ENCODE measurements around the gene SCARF2. TPM values are rescaled to one million over a fixed set of nuclear protein-coding genes. Genes with fewer than 3 reads are reported as not detected.

The SCARF2 gene
- total RNA-seq, 4 donors from 2014 or later = 2.8 to 11.3 (median 5.8) TPM

- Histone ChIP-seq H3K27ac (no peak overlapping the region), H3K9me3 (no peaks in the 10 kb centered on the region)
- no peak for DNase-seq (ENCODE audit: low spot score in 2 of 2)
These were observed 11.9 kb downstream of the SCARF2 start for GRCh38 chr22:20425566-20426258.

DNA sequence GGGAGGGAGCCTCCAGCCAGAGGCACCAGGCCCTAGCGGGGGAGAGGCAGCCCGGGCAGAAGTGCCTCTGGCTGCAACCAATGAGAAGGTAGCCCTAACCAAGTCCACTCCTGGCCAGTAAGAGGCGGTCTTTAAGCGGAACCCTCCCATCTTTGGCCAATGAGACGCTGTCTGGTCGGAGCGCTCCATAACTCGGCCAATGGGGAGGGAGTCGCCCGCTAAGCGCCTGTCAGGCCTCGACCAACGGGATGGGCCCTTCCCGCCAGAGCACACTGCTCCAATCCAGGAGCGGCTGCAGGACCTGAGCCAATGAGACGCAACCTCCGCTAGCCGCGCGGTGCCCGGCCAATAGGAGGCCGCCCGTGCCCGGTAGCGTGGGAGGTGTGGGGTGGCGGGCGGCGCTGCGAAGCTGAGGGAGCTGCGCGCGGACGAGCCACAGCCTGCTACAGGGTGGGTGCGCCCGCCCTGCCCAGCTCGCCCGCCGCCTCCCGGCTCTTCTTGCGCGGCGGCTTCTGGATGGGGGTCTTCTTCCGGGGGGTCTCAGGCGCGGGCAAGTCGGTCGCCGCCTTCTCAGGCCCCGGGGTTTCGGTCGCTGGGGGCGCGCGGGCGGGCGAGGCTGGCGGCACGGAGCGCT, 12.6 kb downstream of the SCARF2 start:
- Histone ChIP-seq H3K4me1 (peaks cover 54% of the 10 kb centered on the region), H3K9me3 (no peaks in the 10 kb centered on the region), H3K27me3 (peaks cover 22% of the 10 kb centered on the region), H3K36me3 (peaks cover 8% of the 10 kb centered on the region), H3K27ac (no peak overlapping the region), H3K4me3 (peak overlapping the region; percentile 45)
- no peak for TF ChIP-seq POLR2AphosphoS5 (IDR thresholded peaks at IDR 0.05)
- no peak for TF ChIP-seq EP300 (IDR thresholded peaks at IDR 0.05)
- TF ChIP-seq, protein P1, sequence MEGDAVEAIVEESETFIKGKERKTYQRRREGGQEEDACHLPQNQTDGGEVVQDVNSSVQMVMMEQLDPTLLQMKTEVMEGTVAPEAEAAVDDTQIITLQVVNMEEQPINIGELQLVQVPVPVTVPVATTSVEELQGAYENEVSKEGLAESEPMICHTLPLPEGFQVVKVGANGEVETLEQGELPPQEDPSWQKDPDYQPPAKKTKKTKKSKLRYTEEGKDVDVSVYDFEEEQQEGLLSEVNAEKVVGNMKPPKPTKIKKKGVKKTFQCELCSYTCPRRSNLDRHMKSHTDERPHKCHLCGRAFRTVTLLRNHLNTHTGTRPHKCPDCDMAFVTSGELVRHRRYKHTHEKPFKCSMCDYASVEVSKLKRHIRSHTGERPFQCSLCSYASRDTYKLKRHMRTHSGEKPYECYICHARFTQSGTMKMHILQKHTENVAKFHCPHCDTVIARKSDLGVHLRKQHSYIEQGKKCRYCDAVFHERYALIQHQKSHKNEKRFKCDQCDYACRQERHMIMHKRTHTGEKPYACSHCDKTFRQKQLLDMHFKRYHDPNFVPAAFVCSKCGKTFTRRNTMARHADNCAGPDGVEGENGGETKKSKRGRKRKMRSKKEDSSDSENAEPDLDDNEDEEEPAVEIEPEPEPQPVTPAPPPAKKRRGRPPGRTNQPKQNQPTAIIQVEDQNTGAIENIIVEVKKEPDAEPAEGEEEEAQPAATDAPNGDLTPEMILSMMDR (IDR thresholded peaks at IDR 0.05) = no peak
- no peak for TF ChIP-seq POLR2A (IDR thresholded peaks at IDR 0.05)
- WGBS = 21% methylated on average over 33 of the region's 59 CpGs
- DNase-seq (ENCODE audit: low spot score in 2 of 2) = no peak

More at GRCh38 chr22:20425566-20426258, 11.9 kb downstream of the SCARF2 start:
- 16% methylated on average over 12 of the region's 96 CpGs for WGBS
- H3K4me1 ChIP-seq = peaks cover 61% of the 10 kb centered on the region
- H3K36me3 ChIP-seq = peaks cover 8% of the 10 kb centered on the region
- peak overlapping the region; percentile 45 for H3K4me3 ChIP-seq
- peaks cover 28% of the 10 kb centered on the region for H3K27me3 ChIP-seq
- TF ChIP-seq, protein P1 (IDR thresholded peaks at IDR 0.05) = no peak
- TF ChIP-seq EP300 (IDR thresholded peaks at IDR 0.05) (no peak), POLR2A (IDR thresholded peaks at IDR 0.05) (no peak), POLR2AphosphoS5 (IDR thresholded peaks at IDR 0.05) (no peak)

DNA sequence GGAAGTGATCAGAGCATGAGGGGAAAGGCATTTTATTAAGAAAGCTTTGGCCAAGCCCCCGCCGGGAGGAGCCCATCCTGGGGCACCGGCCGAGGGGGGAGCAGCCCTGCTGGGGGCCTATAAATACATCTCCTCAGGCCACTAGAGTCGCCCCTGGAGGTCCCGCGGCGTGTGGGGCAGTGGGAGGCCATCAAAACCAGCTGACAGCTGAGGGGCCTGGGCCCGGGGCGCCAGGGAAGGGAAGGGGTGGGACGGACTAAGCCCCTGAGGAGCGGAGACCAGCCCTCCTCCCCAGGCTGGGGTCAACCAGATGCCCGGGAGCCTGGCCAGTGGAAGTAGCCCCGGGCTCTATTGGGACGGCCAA, 13.1 kb downstream of the SCARF2 start:
- DNase-seq (ENCODE audit: low spot score in 2 of 2) = no peak
- Histone ChIP-seq H3K9me3 (no peaks in the 10 kb centered on the region), H3K27me3 (peaks cover 17% of the 10 kb centered on the region), H3K4me1 (peaks cover 49% of the 10 kb centered on the region), H3K36me3 (peaks cover 8% of the 10 kb centered on the region), H3K27ac (no peak overlapping the region), H3K4me3 (no peak overlapping the region)
- TF ChIP-seq POLR2A (IDR thresholded peaks at IDR 0.05) (no peak), EP300 (IDR thresholded peaks at IDR 0.05) (no peak), POLR2AphosphoS5 (IDR thresholded peaks at IDR 0.05) (no peak)
- TF ChIP-seq, protein P1 (IDR thresholded peaks at IDR 0.05) = no peak
- WGBS = 66% methylated on average over 4 of the region's 15 CpGs

GRCh38 chr22:20423906-20424551, 13.6 kb downstream of the SCARF2 start:
- 47% methylated on average over 15 of the region's 31 CpGs for WGBS
- peak overlapping the region; percentile 35 for H3K27ac ChIP-seq

More at GRCh38 chr22:20423906-20424551, 13.6 kb downstream of the SCARF2 start:
- Histone ChIP-seq H3K4me3 (no peak overlapping the region), H3K36me3 (peaks cover 8% of the 10 kb centered on the region), H3K4me1 (peaks cover 45% of the 10 kb centered on the region), H3K9me3 (no peaks in the 10 kb centered on the region), H3K27me3 (peaks cover 17% of the 10 kb centered on the region)
- TF ChIP-seq POLR2AphosphoS5 (IDR thresholded peaks at IDR 0.05) (no peak), EP300 (IDR thresholded peaks at IDR 0.05) (no peak), POLR2A (IDR thresholded peaks at IDR 0.05) (no peak)
- TF ChIP-seq, protein P1 (IDR thresholded peaks at IDR 0.05) = no peak
- no peak for DNase-seq (ENCODE audit: low spot score in 2 of 2)

Measured in suprapubic skin (tissue), 4 donors.